ENCODE data around the gene ENSA.
"Not testable (repeated sequence)": the region's sequence is repeated elsewhere in the genome, so short reads cannot be mapped to it uniquely, and the experiment has no call there.

ENSA gene

DNA sequence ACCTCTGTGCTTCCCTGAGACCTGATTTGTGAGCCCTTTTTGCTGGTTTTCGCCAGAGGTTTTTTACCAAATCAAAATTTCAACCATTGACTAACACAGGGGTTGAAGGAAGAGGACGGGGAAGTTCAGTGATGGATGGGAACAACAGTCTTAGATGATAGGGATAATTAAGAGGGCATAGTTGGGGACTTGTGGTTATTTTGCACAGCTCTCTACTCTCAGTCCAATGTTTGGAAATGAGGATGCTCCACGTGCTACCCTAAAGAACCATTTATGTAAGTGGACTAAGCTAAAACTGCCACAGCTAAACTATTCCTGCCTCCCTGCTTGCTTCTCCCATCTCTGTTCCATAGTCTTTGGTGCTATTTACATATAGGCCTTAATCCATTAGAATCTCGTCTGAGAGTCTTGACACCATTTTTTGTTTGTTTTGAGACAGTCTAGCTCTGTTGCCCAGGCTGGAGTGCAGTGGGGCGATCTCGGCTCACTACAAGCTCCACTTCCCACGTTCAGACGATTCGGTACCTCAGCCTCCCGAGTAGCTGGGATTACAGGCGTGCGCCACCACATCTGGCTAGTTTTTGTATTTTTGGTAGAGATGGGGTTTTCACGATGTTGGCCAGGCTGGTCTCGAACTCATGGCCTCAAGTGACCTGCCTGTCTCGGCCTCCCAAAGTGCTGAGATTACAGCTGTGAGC is 49.3 kb downstream of the ENSA start:
- DNase-seq: no peak

GRCh38 chr1:150579110-150579944 is 50.1 kb downstream of the ENSA start, which contains the start of gene MCL1:
Gene MCL1 (minus strand): TSS chr1:150579610. CDS start chr1:150579530, 80 bp downstream.
- DNase-seq: peak; percentile 62 to 78 (median 72)

DNA sequence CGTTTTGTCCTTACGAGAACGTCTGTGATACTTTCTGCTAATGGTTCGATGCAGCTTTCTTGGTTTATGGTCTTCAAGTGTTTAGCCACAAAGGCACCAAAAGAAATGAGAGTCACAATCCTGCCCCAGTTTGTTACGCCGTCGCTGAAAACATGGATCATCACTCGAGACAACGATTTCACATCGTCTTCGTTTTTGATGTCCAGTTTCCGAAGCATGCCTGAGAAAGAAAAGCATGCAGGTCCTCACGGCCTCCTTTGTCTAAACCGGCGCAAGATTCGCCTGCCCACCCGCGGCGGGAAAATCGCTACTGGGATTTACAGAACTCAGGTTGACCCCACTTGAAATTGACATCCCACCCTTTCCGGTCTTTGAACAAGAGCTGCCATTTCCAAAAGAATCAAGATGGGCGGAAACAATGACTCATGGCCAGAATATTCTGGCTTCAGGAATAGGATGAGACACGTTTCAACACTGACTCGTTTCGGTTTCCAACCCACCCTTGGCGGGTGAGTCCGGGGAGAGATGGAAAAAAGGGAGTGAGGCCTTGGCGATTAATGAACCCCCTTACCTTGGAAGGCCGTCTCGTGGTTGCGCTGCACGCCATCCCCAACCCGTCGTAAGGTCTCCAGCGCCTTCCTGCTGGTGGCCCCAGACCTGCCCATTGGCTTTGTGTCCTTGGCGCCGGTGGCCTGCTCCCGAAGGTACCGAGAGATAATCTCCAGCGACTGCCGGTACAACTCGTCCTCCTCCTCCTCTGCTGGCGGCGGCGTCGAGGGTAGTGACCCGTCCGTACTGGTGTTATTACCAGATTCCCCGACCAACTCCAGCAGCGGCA is 50.9 kb downstream of the ENSA start:
- peak in 1 of 4 experiments; percentile 20 for DNase-seq

DNA sequence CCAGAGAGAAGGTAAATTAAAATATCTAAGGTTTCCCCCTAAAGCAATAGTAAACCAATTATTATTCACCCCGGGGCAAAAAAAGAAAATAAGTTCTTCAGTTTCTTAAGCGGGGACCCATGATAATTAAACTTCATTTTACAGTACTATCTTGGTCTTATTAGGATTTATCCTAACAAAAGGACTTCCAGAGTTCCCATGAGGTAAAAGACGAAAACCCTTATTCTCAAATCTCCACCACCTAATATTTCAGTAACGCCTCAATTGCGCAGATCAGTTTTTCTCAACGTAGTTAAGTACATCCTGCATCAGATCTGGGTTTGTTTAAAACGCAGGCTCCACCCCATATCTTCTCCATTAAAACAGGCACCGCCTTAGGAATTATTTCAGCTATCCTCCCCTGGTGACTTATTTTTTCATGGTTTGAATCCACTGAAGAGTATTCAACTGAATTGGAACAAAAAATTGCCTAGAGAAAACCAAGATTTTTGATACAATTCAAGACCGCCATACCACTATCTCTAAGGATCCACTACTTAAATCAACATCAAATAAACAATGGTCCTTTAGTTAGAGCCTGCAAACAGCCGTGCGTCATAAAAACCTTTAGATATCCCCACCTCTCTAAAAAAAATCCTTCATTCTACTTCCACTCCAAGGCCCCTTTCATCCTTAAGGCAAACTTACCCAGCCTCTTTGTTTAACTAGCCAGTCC is 51.7 kb downstream of the ENSA start:
- no peak for DNase-seq

DNA sequence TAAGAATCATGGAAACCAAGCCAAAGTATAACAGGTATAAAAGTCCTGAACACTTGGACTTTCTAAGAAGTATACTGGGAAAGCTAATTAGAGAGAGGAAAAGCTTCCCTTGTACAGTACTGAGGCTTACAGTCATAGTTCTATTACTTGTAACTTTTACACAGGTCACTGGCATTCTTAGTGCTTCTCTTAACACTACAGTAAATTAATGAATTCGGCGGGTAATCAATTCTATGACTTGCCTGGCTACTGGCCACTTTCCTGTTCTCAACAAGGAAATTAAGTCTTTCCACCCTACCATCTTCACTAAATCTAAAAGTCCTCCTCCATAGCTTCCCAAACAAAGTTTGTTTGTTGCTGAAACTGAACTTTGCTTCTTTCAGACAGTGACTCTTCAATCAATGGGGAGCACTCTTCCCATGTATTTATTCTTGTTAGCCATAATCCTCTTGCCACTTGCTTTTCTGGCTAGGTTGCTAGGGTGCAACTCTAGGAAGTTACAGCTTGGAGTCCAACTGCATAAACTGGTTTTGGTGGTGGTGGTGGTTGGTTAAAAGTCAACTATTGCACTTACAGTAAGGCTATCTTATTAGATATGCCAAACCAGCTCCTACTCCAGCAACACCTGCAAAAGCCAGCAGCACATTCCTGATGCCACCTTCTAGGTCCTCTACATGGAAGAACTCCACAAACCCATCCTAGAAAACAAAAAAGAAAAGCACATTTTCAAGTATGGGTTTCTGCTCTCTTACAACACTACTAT is 52.4 kb downstream of the ENSA start:
- no peak for DNase-seq

DNA sequence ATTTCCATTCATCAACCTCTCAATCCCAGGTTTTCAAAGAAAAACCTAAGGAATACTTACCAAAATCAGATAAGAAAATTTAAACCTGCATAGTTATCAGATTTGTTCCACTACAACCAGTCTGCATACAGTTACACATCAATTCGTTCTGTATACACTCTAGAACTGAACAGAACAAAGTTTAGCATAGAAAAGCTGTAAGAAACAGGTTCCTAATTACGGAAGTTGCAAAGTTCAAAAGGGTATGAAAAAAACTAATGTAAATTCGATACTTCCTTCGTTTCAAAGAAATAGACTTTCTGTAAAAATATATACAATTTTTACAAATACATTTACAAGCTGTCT is 53.1 kb downstream of the ENSA start:
- DNase-seq: no peak

DNA sequence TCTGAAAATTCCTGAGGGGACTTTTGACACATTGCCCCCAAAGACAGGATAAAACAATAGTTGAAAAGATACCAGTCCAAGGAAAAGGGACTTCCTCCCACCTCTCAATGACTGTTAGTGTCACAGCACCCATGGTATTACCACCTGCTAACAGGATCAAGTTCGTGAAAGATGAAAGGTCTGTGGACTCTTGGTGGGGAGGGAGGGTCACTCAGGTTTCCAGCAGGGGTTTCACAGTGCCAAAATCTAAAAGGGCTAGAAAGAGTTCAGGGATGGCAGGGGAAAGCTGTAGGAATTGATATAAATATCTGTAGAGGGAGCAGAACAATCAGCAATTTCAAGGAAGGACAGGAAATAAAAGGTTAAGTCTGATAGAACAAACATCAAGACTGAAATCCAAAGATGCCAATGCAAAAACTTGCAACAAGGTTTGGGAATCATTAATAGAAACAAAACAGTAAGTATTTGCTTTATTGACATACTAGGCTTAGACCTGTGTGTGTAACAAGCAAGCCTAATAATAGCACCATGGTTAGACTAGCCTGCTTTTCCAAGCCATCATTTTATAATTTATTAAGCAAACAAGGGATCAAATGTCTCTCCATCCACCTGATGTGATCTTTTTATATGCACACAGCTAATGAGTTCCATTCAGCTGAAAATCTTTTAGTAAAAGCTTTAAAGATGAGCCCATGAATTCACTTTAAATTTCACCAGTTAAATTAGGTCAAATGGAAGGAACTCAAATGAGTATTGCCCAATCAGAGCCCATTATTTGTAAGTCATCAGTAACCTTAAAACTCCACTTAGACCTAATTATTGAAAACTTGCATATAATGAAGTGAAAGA is 53.7 kb downstream of the ENSA start:
- no peak for DNase-seq

- no peak for DNase-seq
Observed at GRCh38 chr1:150575072-150575489, 54.3 kb downstream of the ENSA start.

- no peak for DNase-seq
Observed at GRCh38 chr1:150574260-150575071, 54.9 kb downstream of the ENSA start.

GRCh38 chr1:150573648-150574071 is 55.8 kb downstream of the ENSA start:
- DNase-seq: not testable (repeated sequence)

GRCh38 chr1:150572918-150573647 is 56.3 kb downstream of the ENSA start:
- no peak for DNase-seq
